Rectal smooth muscle tissue (tissue), 1 donor: ENCODE results near the gene ZMAT3.
"Not testable (repeated sequence)": the region's sequence is repeated elsewhere in the genome, so short reads cannot be mapped to it uniquely, and the experiment has no call there.

Experiments
- H3K27ac ChIP-seq: one replicate; pipeline ENCODE4 v1.7.0; 2013; ENCODE audit warnings: low read depth, low read length, inconsistent platforms
- H3K27me3 ChIP-seq: one replicate; pipeline ENCODE4 v1.7.0; 2013; ENCODE audit warnings: low read length; ENCODE audit not compliant: control insufficient read depth, insufficient read depth
- H3K36me3 ChIP-seq: one replicate; pipeline ENCODE4 v1.7.0; 2013; ENCODE audit warnings: low read length; ENCODE audit not compliant: control insufficient read depth, insufficient read depth
- H3K4me1 ChIP-seq: one replicate; pipeline ENCODE4 v1.7.0; 2013; ENCODE audit warnings: low read length; ENCODE audit not compliant: control insufficient read depth, insufficient read depth
- H3K4me3 ChIP-seq: one replicate; pipeline ENCODE4 v1.7.0; 2013; ENCODE audit warnings: low read length
- H3K9ac ChIP-seq: one replicate; pipeline ENCODE4 v1.7.0; 2013; ENCODE audit warnings: low read length

ZMAT3 gene, protein sequence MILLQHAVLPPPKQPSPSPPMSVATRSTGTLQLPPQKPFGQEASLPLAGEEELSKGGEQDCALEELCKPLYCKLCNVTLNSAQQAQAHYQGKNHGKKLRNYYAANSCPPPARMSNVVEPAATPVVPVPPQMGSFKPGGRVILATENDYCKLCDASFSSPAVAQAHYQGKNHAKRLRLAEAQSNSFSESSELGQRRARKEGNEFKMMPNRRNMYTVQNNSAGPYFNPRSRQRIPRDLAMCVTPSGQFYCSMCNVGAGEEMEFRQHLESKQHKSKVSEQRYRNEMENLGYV

DNA sequence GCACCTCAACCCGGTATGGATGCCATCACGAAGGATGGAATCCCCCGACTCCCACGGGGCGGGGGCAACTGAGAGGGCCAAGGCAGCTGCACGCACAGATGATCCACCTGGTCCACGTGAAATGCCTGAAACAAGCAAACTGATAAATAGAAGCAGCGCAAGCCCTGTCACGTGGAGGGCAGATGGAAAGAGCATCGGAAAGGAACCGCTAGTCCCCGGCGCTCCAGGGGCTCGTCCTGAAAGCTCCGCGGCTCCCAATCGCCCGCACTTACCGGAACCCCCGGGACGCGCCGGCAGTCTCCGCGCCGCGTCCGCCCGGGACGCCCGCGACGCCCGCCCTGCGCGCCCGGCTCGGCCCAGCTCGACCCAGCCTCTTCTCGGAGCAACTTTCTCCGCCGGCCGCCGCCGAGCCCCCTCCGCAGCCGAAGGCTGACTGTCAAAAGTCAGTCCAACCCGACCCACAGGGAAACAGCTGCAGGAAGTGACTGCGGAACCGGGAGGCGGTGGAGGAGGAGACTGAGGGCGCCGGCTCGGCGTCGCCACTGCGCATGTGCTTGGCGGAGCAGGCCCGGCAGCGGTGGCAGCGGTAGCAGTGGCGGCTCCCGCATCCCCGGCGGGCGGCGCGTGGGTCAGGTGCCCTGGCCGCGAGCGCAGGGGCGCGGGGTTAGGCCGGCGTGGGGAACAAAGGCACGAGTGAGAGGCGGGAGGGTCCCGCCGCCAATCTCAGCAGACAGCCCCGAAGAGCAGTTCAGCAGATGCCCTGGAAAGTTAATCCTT lies at the start of gene ZMAT3:
TSS of gene ZMAT3 (minus strand) at position 487 of the 777 bp plus-strand sequence. CDS start 4,057 bp downstream, outside the sequence.
- Histone ChIP-seq H3K9ac (peak within 1 kb of the TSS; percentile 69), H3K27me3 (no peaks in the 10 kb centered on the region), H3K36me3 (no peaks in the 10 kb centered on the region), H3K27ac (peak within 1 kb of the TSS; percentile 76), H3K4me1 (no peaks in the 10 kb centered on the region), H3K4me3 (peak within 1 kb of the TSS; percentile 98)

DNA sequence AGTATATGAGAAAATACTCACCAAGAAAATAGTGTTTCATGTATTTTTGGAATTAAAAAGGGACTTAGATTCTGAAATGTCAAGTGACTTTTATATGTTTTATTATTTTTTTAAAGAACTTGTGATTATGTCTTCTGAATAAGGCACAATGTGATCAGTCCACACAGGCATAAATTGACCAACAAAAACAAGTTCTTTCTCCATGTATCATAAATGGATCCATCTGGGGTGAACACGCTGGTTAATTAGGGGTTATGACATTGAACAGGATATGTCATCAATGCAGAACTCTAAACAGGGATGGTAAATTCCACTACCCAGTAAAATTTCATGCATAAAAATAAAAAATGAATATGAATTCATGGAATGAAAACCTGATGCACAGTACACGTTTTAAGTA lies 45.2 kb upstream of the ZMAT3 start:
- Histone ChIP-seq H3K27ac (no peak overlapping the region), H3K36me3 (no peaks in the 10 kb centered on the region), H3K4me1 (no peaks in the 10 kb centered on the region), H3K27me3 (no peaks in the 10 kb centered on the region), H3K9ac (no peak overlapping the region), H3K4me3 (no peak overlapping the region)

DNA sequence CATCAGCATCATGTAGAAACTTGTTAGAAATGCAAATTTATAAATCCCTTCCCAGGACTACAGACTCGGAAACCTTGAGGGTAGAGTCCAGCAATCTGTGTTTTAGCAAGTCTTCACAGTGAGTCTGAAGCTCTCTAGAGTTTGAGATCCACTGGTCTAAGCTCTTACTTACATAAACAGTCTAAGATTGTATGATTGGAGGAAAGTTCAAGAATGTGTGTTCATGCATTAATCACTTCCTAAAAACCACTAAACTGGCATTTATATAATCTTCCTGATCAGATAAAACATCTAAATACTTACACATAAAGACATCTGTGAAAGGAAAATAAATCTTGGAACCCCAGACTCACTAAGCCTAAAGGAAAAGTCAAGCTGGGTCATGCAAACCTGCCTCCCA lies 43.8 kb upstream of the ZMAT3 start:
- not testable (repeated sequence) for H3K4me1 ChIP-seq, H3K27me3 ChIP-seq, H3K4me3 ChIP-seq, H3K27ac ChIP-seq, H3K36me3 ChIP-seq, H3K9ac ChIP-seq

DNA sequence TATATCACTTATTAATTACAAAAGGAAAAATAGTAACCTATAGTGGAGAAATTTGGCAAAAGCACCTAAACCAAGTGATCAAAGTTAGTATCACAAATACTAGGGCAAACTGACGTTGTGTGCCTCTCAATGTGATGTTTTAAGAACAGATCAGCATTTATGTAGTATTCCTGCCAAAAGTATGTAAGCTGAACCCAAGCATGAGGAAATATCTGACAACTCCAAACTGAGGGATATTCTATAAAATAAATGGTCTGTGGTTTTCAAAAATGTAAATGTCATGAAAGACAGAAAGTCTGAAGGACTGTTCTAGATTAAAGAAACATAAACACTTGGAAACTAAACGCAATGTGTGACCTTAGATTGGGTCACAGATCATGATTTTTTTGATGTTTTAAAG lies 42.3 kb upstream of the ZMAT3 start:
- Histone ChIP-seq H3K4me3 (no peak overlapping the region), H3K36me3 (no peaks in the 10 kb centered on the region), H3K4me1 (no peaks in the 10 kb centered on the region), H3K9ac (no peak overlapping the region), H3K27me3 (no peaks in the 10 kb centered on the region), H3K27ac (no peak overlapping the region)

DNA sequence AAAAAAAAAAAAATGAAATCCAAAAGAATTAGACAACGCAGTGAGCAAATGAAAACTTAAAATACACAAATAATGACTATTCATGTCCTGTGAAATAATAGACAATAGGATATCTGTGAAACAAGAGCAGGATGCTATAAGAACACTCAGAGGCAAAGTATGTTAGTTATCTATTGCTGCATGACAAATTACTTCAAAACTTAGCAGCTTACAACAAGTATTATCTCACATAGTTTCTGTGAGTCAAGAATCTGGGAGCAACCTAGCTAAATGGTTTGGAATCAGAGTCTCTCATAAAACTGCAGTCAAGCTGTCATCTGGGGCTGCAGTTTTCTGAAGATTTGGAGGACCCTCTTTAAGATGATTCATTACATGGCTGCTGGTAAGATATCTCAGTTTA lies 36.5 kb upstream of the ZMAT3 start:
- H3K9ac ChIP-seq = no peak overlapping the region
- no peaks in the 10 kb centered on the region for H3K27me3 ChIP-seq
- H3K4me3 ChIP-seq = no peak overlapping the region
- no peaks in the 10 kb centered on the region for H3K4me1 ChIP-seq
- no peak overlapping the region for H3K27ac ChIP-seq
- H3K36me3 ChIP-seq = no peaks in the 10 kb centered on the region

DNA sequence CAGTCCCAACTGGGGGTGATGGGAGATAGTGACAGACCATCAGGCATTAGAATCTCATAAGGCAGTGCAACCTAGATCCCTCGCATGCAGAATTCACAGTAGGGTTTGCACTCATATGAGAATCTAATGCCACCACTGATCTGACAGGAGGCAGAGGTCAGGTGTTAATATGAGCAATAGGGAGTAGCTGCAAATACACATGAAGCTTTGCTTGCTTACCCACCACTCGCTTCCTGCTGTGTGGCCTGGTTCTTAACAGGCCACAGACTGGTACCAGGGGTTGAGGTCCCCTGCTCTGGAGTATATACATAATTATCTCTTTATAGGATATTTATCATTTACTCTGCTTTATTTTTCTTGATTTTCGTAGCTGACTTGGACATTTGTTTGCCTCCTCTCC lies 36.0 kb upstream of the ZMAT3 start:
- no peak overlapping the region for H3K4me3 ChIP-seq
- no peaks in the 10 kb centered on the region for H3K36me3 ChIP-seq
- no peaks in the 10 kb centered on the region for H3K4me1 ChIP-seq
- H3K27me3 ChIP-seq = no peaks in the 10 kb centered on the region
- no peak overlapping the region for H3K9ac ChIP-seq
- no peak overlapping the region for H3K27ac ChIP-seq

DNA sequence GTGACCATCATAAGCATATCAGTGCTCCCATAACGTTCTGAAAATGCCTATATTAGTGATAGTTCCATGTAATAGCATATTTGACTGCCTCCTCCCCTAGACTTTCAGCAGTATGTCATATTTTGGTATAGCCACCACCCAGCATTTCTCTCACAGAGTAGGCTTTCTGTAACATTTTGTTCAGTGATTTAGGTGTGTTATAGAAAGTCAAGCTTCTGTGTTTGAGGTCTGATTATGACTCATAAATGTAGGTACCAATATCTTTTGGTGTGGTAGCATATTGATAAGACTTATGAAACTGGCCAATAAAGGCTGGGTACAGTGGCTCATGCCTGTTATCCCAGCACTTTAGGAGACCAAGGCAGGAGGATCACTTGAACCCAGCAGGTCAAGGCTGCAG lies 34.3 kb upstream of the ZMAT3 start:
- Histone ChIP-seq H3K9ac (no peak overlapping the region), H3K4me3 (no peak overlapping the region), H3K27me3 (no peaks in the 10 kb centered on the region), H3K27ac (no peak overlapping the region), H3K4me1 (no peaks in the 10 kb centered on the region), H3K36me3 (no peaks in the 10 kb centered on the region)

DNA sequence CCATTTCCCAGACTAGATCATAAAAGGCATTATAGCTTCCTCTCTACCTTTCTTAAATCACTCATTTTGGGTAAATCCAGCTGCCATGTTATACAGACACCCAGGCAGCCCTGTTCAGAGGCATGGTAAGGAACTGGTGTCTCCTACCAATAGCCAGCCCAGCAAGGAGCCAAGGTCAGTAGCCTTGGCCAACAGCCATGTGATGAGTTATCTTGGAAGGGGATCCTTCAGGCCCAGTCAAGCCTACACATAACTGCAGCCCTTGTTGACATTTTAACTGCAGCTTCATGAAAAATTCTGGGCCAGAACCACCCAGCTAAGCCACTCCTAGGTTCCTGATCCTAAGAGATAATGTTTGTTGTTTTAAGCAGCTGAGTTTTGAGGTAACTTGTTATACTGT lies 29.0 kb upstream of the ZMAT3 start:
- Histone ChIP-seq H3K36me3 (no peaks in the 10 kb centered on the region), H3K27ac (no peak overlapping the region), H3K27me3 (no peaks in the 10 kb centered on the region), H3K4me3 (no peak overlapping the region), H3K4me1 (no peaks in the 10 kb centered on the region), H3K9ac (no peak overlapping the region)

DNA sequence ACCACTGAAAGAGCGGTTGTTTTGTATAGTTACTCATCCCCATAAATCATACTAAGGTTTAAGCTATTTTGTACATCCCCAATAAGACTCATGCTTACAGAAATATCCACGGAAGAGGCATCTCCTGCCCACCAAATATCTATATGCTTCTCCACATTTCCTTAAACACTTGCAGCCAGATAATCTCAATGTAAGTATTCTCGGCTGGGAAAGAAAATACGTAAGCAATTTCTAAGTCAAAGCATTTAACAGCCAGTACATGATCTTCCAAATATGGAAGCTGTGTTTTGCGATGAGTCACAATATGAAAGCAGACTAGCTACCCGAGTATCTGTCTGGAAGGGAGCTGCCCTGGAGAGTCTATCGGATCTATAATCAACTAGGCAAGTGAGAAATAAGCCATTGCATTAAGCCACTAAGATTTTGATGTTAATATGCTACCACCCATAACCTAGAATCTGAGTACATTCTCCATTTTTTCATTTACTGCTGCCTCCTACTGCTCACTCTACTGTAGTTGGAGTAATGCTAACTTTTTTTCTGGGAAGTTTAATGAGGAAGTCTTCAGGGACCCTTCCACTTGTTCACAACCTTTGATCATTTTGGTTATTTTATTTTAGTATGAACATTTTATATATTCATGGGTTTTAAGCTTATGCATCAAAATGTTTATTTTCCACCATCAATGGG lies 26.9 kb upstream of the ZMAT3 start:
- no peak overlapping the region for H3K9ac ChIP-seq
- H3K27me3 ChIP-seq = no peaks in the 10 kb centered on the region
- peak overlapping the region; percentile 43 for H3K27ac ChIP-seq
- no peaks in the 10 kb centered on the region for H3K4me1 ChIP-seq
- peak overlapping the region; percentile 40 for H3K4me3 ChIP-seq
- no peaks in the 10 kb centered on the region for H3K36me3 ChIP-seq

DNA sequence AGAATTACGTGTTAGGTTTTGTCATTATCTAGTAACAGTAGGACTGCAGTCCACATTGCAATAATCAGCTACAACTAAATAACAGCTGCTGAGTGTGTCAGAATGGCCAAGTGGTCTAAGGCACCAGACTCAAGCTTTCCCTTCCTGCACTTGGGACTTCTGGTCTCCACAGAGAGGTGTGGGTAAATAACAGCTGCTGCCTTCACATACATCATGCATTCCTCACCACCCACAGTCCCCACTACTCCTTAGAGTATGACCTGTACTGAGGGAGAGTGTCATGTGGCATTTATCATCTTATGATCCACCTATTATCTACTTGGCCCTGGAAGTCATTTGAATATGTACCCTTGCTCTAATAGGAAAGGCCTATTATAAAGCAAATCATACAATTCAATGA lies 22.2 kb upstream of the ZMAT3 start:
- no peak overlapping the region for H3K9ac ChIP-seq
- H3K36me3 ChIP-seq = no peaks in the 10 kb centered on the region
- H3K27ac ChIP-seq = no peak overlapping the region
- no peak overlapping the region for H3K4me3 ChIP-seq
- H3K4me1 ChIP-seq = no peaks in the 10 kb centered on the region
- no peaks in the 10 kb centered on the region for H3K27me3 ChIP-seq

DNA sequence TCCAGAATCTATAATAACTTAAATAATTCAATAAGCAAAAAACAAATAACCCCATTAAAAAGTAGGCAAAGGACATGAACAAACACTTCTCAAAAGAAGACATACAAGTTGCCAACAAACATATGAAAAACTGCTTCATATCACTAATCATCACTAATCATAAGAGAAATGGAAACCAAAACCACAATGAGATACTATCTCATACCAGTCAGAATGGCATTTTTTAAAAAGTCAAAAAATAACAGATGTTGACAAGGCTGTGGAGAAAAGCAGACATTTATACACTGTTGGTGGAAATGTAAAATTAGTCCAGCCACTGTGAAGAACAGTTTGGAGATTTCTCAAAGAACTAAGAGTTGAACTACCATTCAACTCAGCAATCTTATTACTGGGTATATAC lies 19.5 kb upstream of the ZMAT3 start:
- Histone ChIP-seq H3K36me3 (no peaks in the 10 kb centered on the region), H3K27me3 (no peaks in the 10 kb centered on the region), H3K27ac (no peak overlapping the region), H3K4me1 (no peaks in the 10 kb centered on the region), H3K4me3 (no peak overlapping the region), H3K9ac (no peak overlapping the region)

DNA sequence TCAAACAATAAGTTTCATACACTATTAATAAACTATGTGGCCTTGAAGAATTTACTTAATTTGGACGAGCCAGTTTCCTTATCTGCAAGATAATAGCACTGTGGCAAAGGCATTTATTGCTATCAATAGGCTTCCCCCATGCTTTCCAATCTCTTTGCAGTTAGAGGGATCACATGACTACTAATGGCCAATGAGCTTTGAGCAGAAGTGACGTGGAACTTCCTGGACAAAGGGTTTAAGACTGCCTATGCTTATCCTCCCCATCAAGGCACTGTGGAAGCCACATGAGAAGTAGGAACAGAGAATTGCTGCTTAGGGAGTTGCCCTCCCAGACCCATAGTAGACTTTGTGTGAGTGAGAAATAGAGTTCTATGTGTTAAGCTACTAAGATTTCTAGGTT lies 16.7 kb upstream of the ZMAT3 start:
- Histone ChIP-seq H3K27me3 (no peaks in the 10 kb centered on the region), H3K4me1 (no peaks in the 10 kb centered on the region), H3K4me3 (no peak overlapping the region), H3K27ac (no peak overlapping the region), H3K36me3 (no peaks in the 10 kb centered on the region), H3K9ac (no peak overlapping the region)
